GM19395 (cell line): ENCODE measurements around the gene MYOF.

Source experiments
- ATAC-seq: cut with Tn5 transposase; IDR thresholded peaks from one replicate; pipeline ENCODE4 v1.9.1; 2021; ENCODE audit warnings: mild to moderate bottlenecking, moderate library complexity; ENCODE audit not compliant: unreplicated experiment

Gene MYOF

GRCh38 chr10:93482145-93482834 is at the start of gene MYOF:
TSS of gene MYOF (minus strand) at chr10:93482334. CDS start at chr10:93482194, 140 bp downstream.
- peak; percentile 89 for ATAC-seq

GRCh38 chr10:93518531-93518930 is 36.4 kb upstream of the MYOF start:
- no peak for ATAC-seq

GRCh38 chr10:93516006-93516380 is 33.9 kb upstream of the MYOF start:
- ATAC-seq: no peak

GRCh38 chr10:93515071-93516005 is 33.2 kb upstream of the MYOF start:
- ATAC-seq: no peak

GRCh38 chr10:93514521-93514920 is 32.4 kb upstream of the MYOF start:
- ATAC-seq: no peak

GRCh38 chr10:93513091-93513490 is 31.0 kb upstream of the MYOF start:
- ATAC-seq: no peak

GRCh38 chr10:93512565-93512964 is 30.4 kb upstream of the MYOF start:
- no peak for ATAC-seq

GRCh38 chr10:93509816-93510215 is 27.7 kb upstream of the MYOF start:
- ATAC-seq: no peak

- ATAC-seq: no peak
These were observed 22.9 kb upstream of the MYOF start for GRCh38 chr10:93505075-93505474.

GRCh38 chr10:93503075-93503474 is 20.9 kb upstream of the MYOF start:
- ATAC-seq: peak; percentile 94

- ATAC-seq: no peak
These were observed 19.5 kb upstream of the MYOF start for GRCh38 chr10:93501650-93502049.

GRCh38 chr10:93498166-93498565 is 16.0 kb upstream of the MYOF start:
- no peak for ATAC-seq

- peak; percentile 97 for ATAC-seq
These were observed 14.3 kb upstream of the MYOF start, which contains the start of gene CEP55 for GRCh38 chr10:93496322-93497041. TSS of gene CEP55 (plus strand) at chr10:93496612. CDS start at chr10:93500052, 3,440 bp downstream.

- ATAC-seq: peak; percentile 42
These were observed 13.7 kb upstream of the MYOF start for GRCh38 chr10:93495654-93496321.

GRCh38 chr10:93494494-93494893 is 12.4 kb upstream of the MYOF start:
- ATAC-seq: no peak

- no peak for ATAC-seq
These were observed 11.0 kb upstream of the MYOF start for GRCh38 chr10:93493162-93493561.

GRCh38 chr10:93491602-93492121 is 9.5 kb upstream of the MYOF start:
- ATAC-seq: no peak

GRCh38 chr10:93488956-93489528 is 6.9 kb upstream of the MYOF start:
- ATAC-seq: no peak

GRCh38 chr10:93485690-93486089 is 3.6 kb upstream of the MYOF start:
- ATAC-seq: no peak

- no peak for ATAC-seq
These were observed 443 bp downstream of the MYOF start for GRCh38 chr10:93481637-93482144.
